Liver (tissue), 9 donors: Measurements from ENCODE around the gene ANKRD35. TPM values are rescaled to one million over a fixed set of nuclear protein-coding genes. Genes with fewer than 3 reads are reported as not detected.

Experiments used
- DNase-seq: peaks from one replicate; pipeline ENCODE4 v3.0.0-alpha.2; 2017; ENCODE audit warnings: low spot score
- H3K27ac ChIP-seq, 2 donors: one replicate each; pipeline ENCODE4 v1.7.0; 2013; ENCODE audit warnings: inconsistent platforms in 2 of 2, low read length in 2 of 2, control low read depth in 1 of 2, low read depth in 1 of 2, mild to moderate bottlenecking in 1 of 2
- H3K27me3 ChIP-seq, 4 donors: one replicate each; pipeline versions ENCODE4 v1.6.1 to v1.7.0; 2013; ENCODE audit warnings: low read length in 3 of 4, inconsistent platforms in 1 of 4, mild to moderate bottlenecking in 1 of 4, moderate library complexity in 1 of 4; ENCODE audit not compliant: control insufficient read depth in 4 of 4, insufficient read depth in 4 of 4
- H3K36me3 ChIP-seq, 4 donors: one replicate each; pipeline versions ENCODE4 v1.6.1 to v1.7.0; 2013; ENCODE audit warnings: low read length in 3 of 4, mild to moderate bottlenecking in 3 of 4, low read depth in 1 of 4, moderate library complexity in 1 of 4; ENCODE audit not compliant: control insufficient read depth in 4 of 4, insufficient read depth in 3 of 4
- H3K4me1 ChIP-seq, 4 donors: one replicate each; pipeline versions ENCODE4 v1.6.1 to v1.7.0; 2013; ENCODE audit warnings: low read length in 3 of 4, mild to moderate bottlenecking in 3 of 4, moderate library complexity in 1 of 4; ENCODE audit not compliant: control insufficient read depth in 4 of 4, insufficient read depth in 4 of 4
- H3K4me3 ChIP-seq, 3 donors: one replicate each; pipeline versions ENCODE4 v1.6.1 to v1.7.0; 2013; ENCODE audit warnings: low read length in 3 of 3, control low read depth in 1 of 3, low read depth in 1 of 3, mild to moderate bottlenecking in 1 of 3
- H3K9ac ChIP-seq, 2 donors: one replicate each; pipeline ENCODE4 v1.7.0; 2013; ENCODE audit warnings: low read length in 2 of 2, mild to moderate bottlenecking in 2 of 2, moderate library complexity in 2 of 2, control low read depth in 1 of 2, low read depth in 1 of 2
- H3K9me3 ChIP-seq, 4 donors: one replicate each; pipeline versions ENCODE4 v1.6.1 to v1.7.0; 2013; ENCODE audit warnings: low read length in 3 of 4; ENCODE audit not compliant: control insufficient read depth in 4 of 4
- CTCF ChIP-seq: fragments of 150-350 bp; IDR thresholded peaks from 2 replicates; pipeline ENCODE4 v1.5.1; 2017; ENCODE audit warnings: improper control_type of control experiment, low read depth, low read length; ENCODE audit not compliant: missing input control
- EGR1 ChIP-seq, 2 donors: IDR thresholded peaks; 2 replicates each; pipeline ENCODE4 v1.6.1; 2016 to 2018; ENCODE audit warnings: antibody characterized with exemption in 2 of 2, low read depth in 2 of 2
- FOXA1 ChIP-seq: IDR thresholded peaks from 2 replicates; pipeline ENCODE4 v1.6.1; 2016; ENCODE audit warnings: antibody characterized with exemption
- FOXA2 ChIP-seq: IDR thresholded peaks from 2 replicates; pipeline ENCODE4 v1.6.1; 2016; ENCODE audit warnings: antibody characterized with exemption
- GABPA ChIP-seq, 2 donors: IDR thresholded peaks in 1 of 2; conservative IDR thresholded peaks in 1 of 2; 2 replicates each; pipeline ENCODE4 v1.6.1; 2016; ENCODE audit warnings: antibody characterized with exemption in 2 of 2, mild to moderate bottlenecking in 1 of 2, moderate library complexity in 1 of 2
- HNF4A ChIP-seq, 2 donors: conservative IDR thresholded peaks; 2 replicates each; pipeline ENCODE4 v1.6.1; 2016; ENCODE audit warnings: antibody characterized with exemption in 2 of 2, mild to moderate bottlenecking in 2 of 2
- HNF4G ChIP-seq: IDR thresholded peaks from 2 replicates; pipeline ENCODE4 v1.6.1; 2016; ENCODE audit warnings: antibody characterized with exemption
- JUND ChIP-seq, 2 donors: IDR thresholded peaks; 2 replicates each; pipeline ENCODE4 v1.6.1; 2016; ENCODE audit warnings: antibody characterized with exemption in 2 of 2
- MAX ChIP-seq: IDR thresholded peaks from 2 replicates; pipeline ENCODE4 v1.6.1; 2016; ENCODE audit warnings: antibody characterized with exemption
- NR2F2 ChIP-seq: IDR thresholded peaks from 2 replicates; pipeline ENCODE4 v1.6.1; 2016; ENCODE audit warnings: antibody characterized with exemption
- RAD21 ChIP-seq, 2 donors: IDR thresholded peaks; 2 replicates each; pipeline ENCODE4 v1.6.1; 2016; ENCODE audit warnings: antibody characterized with exemption in 2 of 2, mild to moderate bottlenecking in 2 of 2
- RXRA ChIP-seq, 2 donors: IDR thresholded peaks; 2 replicates each; pipeline ENCODE4 v1.6.1; 2017 to 2018; ENCODE audit warnings: antibody characterized with exemption in 2 of 2, mild to moderate bottlenecking in 1 of 2
- SP1 ChIP-seq: IDR thresholded peaks from 2 replicates; pipeline ENCODE4 v1.6.1; 2018; ENCODE audit warnings: antibody characterized with exemption, mild to moderate bottlenecking
- YY1 ChIP-seq: IDR thresholded peaks from 2 replicates; pipeline ENCODE4 v1.6.1; 2016; ENCODE audit warnings: antibody characterized with exemption, mild to moderate bottlenecking
- WGBS: extraction: QIAGEN DNeasy Blood & Tissue Kit; methylation state at CpG from one replicate; pipeline ENCODE4 v1.1.7; 2013; 5-methylcytosine and 5-hydroxymethylcytosine counted together
- polyA plus RNA-seq, 2 donors: library from polyadenylated mRNA; stranded (reverse) in 1 of 2; unstranded in 1 of 2; fragments of 200-250 nt in 1 of 2; fragments of >200 nt in 1 of 2; fragmentation: Nextera tagmentation in 1 of 2; extraction: Ambion mirVana in 1 of 2; gene quantifications; one replicate each; pipeline versions ENCODE4 v1.2.1 to v1.2.3, GENCODE V29; 2013 to 2015
- total RNA-seq, 2 donors: library from RNA; depleted of rRNA; stranded (reverse); fragments of >200 nt; gene quantifications; one replicate each; pipeline ENCODE4 v1.2.3, GENCODE V29; 2014
- TF ChIP-seq, protein P1 (sequence below): IDR thresholded peaks from 2 replicates; pipeline ENCODE4 v1.6.1; 2016; ENCODE audit warnings: antibody characterized with exemption, mild to moderate bottlenecking
- TF ChIP-seq, protein P2 (sequence below): IDR thresholded peaks from 2 replicates; pipeline ENCODE4 v1.6.1; 2016; ENCODE audit warnings: antibody characterized with exemption
- donor health status: healthy.
- donor health status: healthy.
- donor health status: healthy.
- donor health status: healthy.
- donor health status: healthy.

Gene ANKRD35
- total and polyA plus RNA-seq, 4 donors: 0.05 to 1.9 (median 1.4) TPM

GRCh38 chr1:145868232-145868631, 17.4 kb downstream of the ANKRD35 start:
- peaks cover 0 to 16% (median 10%) of the 10 kb centered on the region in 4 donors for H3K4me1 ChIP-seq
- no peak overlapping the region for H3K9ac ChIP-seq
- TF ChIP-seq EGR1 (IDR thresholded peaks at IDR 0.05; ENCODE audit: low read depth in 2 of 2): no peak
- TF ChIP-seq RAD21 (IDR thresholded peaks at IDR 0.05): no peak
- TF ChIP-seq MAX: no peak
- no peak for TF ChIP-seq CTCF
- TF ChIP-seq GABPA (IDR thresholded peaks at IDR 0.05 in 1 of 2, conservative IDR thresholded peaks at IDR 0.05 in 1 of 2): no peak
- TF ChIP-seq JUND (IDR thresholded peaks at IDR 0.05): no peak
- TF ChIP-seq, protein P1, sequence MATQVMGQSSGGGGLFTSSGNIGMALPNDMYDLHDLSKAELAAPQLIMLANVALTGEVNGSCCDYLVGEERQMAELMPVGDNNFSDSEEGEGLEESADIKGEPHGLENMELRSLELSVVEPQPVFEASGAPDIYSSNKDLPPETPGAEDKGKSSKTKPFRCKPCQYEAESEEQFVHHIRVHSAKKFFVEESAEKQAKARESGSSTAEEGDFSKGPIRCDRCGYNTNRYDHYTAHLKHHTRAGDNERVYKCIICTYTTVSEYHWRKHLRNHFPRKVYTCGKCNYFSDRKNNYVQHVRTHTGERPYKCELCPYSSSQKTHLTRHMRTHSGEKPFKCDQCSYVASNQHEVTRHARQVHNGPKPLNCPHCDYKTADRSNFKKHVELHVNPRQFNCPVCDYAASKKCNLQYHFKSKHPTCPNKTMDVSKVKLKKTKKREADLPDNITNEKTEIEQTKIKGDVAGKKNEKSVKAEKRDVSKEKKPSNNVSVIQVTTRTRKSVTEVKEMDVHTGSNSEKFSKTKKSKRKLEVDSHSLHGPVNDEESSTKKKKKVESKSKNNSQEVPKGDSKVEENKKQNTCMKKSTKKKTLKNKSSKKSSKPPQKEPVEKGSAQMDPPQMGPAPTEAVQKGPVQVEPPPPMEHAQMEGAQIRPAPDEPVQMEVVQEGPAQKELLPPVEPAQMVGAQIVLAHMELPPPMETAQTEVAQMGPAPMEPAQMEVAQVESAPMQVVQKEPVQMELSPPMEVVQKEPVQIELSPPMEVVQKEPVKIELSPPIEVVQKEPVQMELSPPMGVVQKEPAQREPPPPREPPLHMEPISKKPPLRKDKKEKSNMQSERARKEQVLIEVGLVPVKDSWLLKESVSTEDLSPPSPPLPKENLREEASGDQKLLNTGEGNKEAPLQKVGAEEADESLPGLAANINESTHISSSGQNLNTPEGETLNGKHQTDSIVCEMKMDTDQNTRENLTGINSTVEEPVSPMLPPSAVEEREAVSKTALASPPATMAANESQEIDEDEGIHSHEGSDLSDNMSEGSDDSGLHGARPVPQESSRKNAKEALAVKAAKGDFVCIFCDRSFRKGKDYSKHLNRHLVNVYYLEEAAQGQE: no peak
- TF ChIP-seq RXRA (IDR thresholded peaks at IDR 0.05): no peak
- TF ChIP-seq SP1: no peak
- TF ChIP-seq HNF4G: no peak
- TF ChIP-seq YY1: no peak
- no peak for TF ChIP-seq HNF4A (conservative IDR thresholded peaks at IDR 0.05)
- no peak for TF ChIP-seq NR2F2
- TF ChIP-seq, protein P2, sequence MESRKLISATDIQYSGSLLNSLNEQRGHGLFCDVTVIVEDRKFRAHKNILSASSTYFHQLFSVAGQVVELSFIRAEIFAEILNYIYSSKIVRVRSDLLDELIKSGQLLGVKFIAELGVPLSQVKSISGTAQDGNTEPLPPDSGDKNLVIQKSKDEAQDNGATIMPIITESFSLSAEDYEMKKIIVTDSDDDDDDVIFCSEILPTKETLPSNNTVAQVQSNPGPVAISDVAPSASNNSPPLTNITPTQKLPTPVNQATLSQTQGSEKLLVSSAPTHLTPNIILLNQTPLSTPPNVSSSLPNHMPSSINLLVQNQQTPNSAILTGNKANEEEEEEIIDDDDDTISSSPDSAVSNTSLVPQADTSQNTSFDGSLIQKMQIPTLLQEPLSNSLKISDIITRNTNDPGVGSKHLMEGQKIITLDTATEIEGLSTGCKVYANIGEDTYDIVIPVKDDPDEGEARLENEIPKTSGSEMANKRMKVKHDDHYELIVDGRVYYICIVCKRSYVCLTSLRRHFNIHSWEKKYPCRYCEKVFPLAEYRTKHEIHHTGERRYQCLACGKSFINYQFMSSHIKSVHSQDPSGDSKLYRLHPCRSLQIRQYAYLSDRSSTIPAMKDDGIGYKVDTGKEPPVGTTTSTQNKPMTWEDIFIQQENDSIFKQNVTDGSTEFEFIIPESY: no peak
- no peak for TF ChIP-seq FOXA1
- TF ChIP-seq FOXA2: no peak
- no peaks in the 10 kb centered on the region for H3K36me3 ChIP-seq
- H3K4me3 ChIP-seq: no peak overlapping the region
- DNase-seq: no peak
- WGBS: 89% methylated on average over 4 of the region's 4 CpGs
- no peaks in the 10 kb centered on the region for H3K27me3 ChIP-seq
- H3K27ac ChIP-seq: no peak overlapping the region
- no peaks in the 10 kb centered on the region for H3K9me3 ChIP-seq
